GM21381 (cell line): ENCODE data around the gene PCDH1.
"Not testable (repeated sequence)": the region's sequence is repeated elsewhere in the genome, so short reads cannot be mapped to it uniquely, and the experiment has no call there.

Experiments
- ATAC-seq: cut with Tn5 transposase; IDR thresholded peaks from one replicate; pipeline ENCODE4 v1.9.1; 2021; ENCODE audit warnings: mild to moderate bottlenecking, moderate library complexity; ENCODE audit not compliant: unreplicated experiment

Gene PCDH1

GRCh38 chr5:141878186-141878710, at the start of gene PCDH1:
TSS of gene PCDH1 (minus strand) at chr5:141878410. CDS start at chr5:141878262, 148 bp downstream.
- no peak for ATAC-seq

- ATAC-seq, result no peak
Observed at GRCh38 chr5:141926434-141926833, 48.2 kb upstream of the PCDH1 start.

- ATAC-seq, result peak; percentile 98
Observed at GRCh38 chr5:141923448-141924313, 45.5 kb upstream of the PCDH1 start, which contains the start of gene DELE1. TSS of gene DELE1 (plus strand) at chr5:141923871. CDS start at chr5:141923942, 71 bp downstream.

GRCh38 chr5:141922827-141923447, 44.7 kb upstream of the PCDH1 start:
- not testable (repeated sequence) for ATAC-seq

- no peak for ATAC-seq
Observed at GRCh38 chr5:141920771-141921170, 42.6 kb upstream of the PCDH1 start.

- ATAC-seq, result no peak
Observed at GRCh38 chr5:141919218-141920119, 41.3 kb upstream of the PCDH1 start.

- ATAC-seq, result no peak
Observed at GRCh38 chr5:141917760-141918159, 39.5 kb upstream of the PCDH1 start.

GRCh38 chr5:141916522-141916921, 38.3 kb upstream of the PCDH1 start:
- ATAC-seq, result no peak

- no peak for ATAC-seq
Observed at GRCh38 chr5:141915881-141916336, 37.7 kb upstream of the PCDH1 start.

GRCh38 chr5:141914797-141915196, 36.6 kb upstream of the PCDH1 start:
- no peak for ATAC-seq

GRCh38 chr5:141914199-141914743, 36.1 kb upstream of the PCDH1 start:
- peak; percentile 73 for ATAC-seq

- ATAC-seq, result no peak
Observed at GRCh38 chr5:141913560-141914198, 35.5 kb upstream of the PCDH1 start.

- ATAC-seq, result no peak
Observed at GRCh38 chr5:141910271-141910673, 32.1 kb upstream of the PCDH1 start.

GRCh38 chr5:141909212-141909611, 31.0 kb upstream of the PCDH1 start:
- no peak for ATAC-seq

GRCh38 chr5:141908796-141909195, 30.6 kb upstream of the PCDH1 start:
- ATAC-seq, result no peak

GRCh38 chr5:141906972-141907371, 28.8 kb upstream of the PCDH1 start:
- ATAC-seq, result no peak

- ATAC-seq, result no peak
Observed at GRCh38 chr5:141906517-141906916, 28.3 kb upstream of the PCDH1 start.

- ATAC-seq, result no peak
Observed at GRCh38 chr5:141904551-141904950, 26.3 kb upstream of the PCDH1 start.

GRCh38 chr5:141903261-141903660, 25.1 kb upstream of the PCDH1 start:
- no peak for ATAC-seq
